ENCODE results near the gene PLEKHA7. TPM values are rescaled to one million over a fixed set of nuclear protein-coding genes. Genes with fewer than 3 reads are reported as not detected.
A peak's percentile ranks its signal among the peaks of the same experiment; 100 is the strongest.
"Not testable (repeated sequence)": the region's sequence is repeated elsewhere in the genome, so short reads cannot be mapped to it uniquely, and the experiment has no call there.

The PLEKHA7 gene
- total and polyA plus RNA-seq, 2 donors from 2014 or later = 24.4 to 65.7 TPM

DNA sequence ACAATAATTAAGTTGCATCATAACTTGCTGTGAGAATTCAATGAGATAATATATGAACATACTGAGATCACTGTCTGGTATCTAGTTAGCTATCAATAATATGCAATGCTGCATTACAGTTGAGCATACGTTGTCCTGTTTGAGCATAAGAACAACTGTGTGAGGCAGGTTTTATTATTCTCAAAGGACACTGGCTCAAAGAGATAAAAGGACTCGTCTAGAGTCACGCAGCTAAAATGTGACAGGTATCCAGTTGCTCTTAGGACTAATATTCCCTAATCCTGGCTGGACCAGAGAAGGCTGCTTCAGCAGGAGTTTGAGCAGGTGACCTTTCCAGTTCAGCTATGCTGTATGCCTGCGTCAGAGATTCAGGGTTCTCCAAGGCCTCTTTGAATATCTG is 92.5 kb downstream of the PLEKHA7 start:
- no peak for FAIRE-seq
- Histone ChIP-seq H3K27ac (ENCODE audit: low read depth in 2 of 2, low read length in 2 of 2) (no peak overlapping the region), H3K9ac (ENCODE audit: low read length in 3 of 3) (no peak overlapping the region), H3K4me3 (ENCODE audit: low read length in 3 of 3) (no peak overlapping the region), H3K36me3 (ENCODE audit: control insufficient read depth in 2 of 3, insufficient read depth in 3 of 3, low read length in 3 of 3) (no peaks in the 10 kb centered on the region), H3K9me3 (ENCODE audit: control insufficient read depth in 2 of 3, insufficient read depth in 1 of 3, low read length in 3 of 3) (no peaks in the 10 kb centered on the region), H3K27me3 (ENCODE audit: control insufficient read depth, insufficient read depth, low read length) (no peaks in the 10 kb centered on the region), H3K4me1 (ENCODE audit: control insufficient read depth in 2 of 3, insufficient read depth in 2 of 3, low read depth in 1 of 3, low read length in 3 of 3) (peaks cover 0 to 34% (median 24%) of the 10 kb centered on the region in 3 donors)
- TF ChIP-seq, protein P1, sequence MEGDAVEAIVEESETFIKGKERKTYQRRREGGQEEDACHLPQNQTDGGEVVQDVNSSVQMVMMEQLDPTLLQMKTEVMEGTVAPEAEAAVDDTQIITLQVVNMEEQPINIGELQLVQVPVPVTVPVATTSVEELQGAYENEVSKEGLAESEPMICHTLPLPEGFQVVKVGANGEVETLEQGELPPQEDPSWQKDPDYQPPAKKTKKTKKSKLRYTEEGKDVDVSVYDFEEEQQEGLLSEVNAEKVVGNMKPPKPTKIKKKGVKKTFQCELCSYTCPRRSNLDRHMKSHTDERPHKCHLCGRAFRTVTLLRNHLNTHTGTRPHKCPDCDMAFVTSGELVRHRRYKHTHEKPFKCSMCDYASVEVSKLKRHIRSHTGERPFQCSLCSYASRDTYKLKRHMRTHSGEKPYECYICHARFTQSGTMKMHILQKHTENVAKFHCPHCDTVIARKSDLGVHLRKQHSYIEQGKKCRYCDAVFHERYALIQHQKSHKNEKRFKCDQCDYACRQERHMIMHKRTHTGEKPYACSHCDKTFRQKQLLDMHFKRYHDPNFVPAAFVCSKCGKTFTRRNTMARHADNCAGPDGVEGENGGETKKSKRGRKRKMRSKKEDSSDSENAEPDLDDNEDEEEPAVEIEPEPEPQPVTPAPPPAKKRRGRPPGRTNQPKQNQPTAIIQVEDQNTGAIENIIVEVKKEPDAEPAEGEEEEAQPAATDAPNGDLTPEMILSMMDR (IDR thresholded peaks at IDR 0.05; ENCODE audit: borderline replicate concordance, extremely low read depth, insufficient read depth) = no peak
- intact Hi-C loops (cut with DNase I) = no loop called here
- no peak for DNase-seq

DNA sequence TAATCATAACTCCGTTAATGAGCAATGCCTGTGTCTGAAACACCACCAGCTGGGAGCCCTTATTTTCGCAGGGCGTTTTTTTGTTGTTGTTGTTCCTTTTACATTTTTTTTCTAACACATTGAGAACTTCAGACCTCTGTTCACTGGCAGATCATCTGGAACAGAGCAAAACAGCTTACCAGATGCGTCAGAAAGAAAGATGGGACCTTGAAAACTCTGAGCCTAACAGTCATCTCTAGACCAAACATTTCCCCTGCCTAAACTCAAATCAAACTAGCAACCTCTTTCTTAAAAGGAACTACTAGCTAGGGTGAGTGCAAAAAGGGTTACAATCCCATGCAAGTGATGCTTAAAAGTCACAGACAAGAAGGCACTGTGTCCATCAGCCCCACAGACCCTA is 93.2 kb downstream of the PLEKHA7 start:
- Histone ChIP-seq H3K27ac (ENCODE audit: low read depth in 2 of 2, low read length in 2 of 2) (no peak overlapping the region), H3K4me3 (ENCODE audit: low read length in 3 of 3) (no peak overlapping the region), H3K36me3 (ENCODE audit: control insufficient read depth in 2 of 3, insufficient read depth in 3 of 3, low read length in 3 of 3) (no peaks in the 10 kb centered on the region), H3K4me1 (ENCODE audit: control insufficient read depth in 2 of 3, insufficient read depth in 2 of 3, low read depth in 1 of 3, low read length in 3 of 3) (peaks cover 0 to 28% (median 21%) of the 10 kb centered on the region in 3 donors), H3K27me3 (ENCODE audit: control insufficient read depth, insufficient read depth, low read length) (no peaks in the 10 kb centered on the region), H3K9ac (ENCODE audit: low read length in 3 of 3) (no peak overlapping the region), H3K9me3 (ENCODE audit: control insufficient read depth in 2 of 3, insufficient read depth in 1 of 3, low read length in 3 of 3) (no peaks in the 10 kb centered on the region)
- no peak for DNase-seq
- intact Hi-C loops (cut with DNase I) = no loop called here
- TF ChIP-seq, protein P1 (IDR thresholded peaks at IDR 0.05; ENCODE audit: borderline replicate concordance, extremely low read depth, insufficient read depth) = no peak
- FAIRE-seq = no peak

DNA sequence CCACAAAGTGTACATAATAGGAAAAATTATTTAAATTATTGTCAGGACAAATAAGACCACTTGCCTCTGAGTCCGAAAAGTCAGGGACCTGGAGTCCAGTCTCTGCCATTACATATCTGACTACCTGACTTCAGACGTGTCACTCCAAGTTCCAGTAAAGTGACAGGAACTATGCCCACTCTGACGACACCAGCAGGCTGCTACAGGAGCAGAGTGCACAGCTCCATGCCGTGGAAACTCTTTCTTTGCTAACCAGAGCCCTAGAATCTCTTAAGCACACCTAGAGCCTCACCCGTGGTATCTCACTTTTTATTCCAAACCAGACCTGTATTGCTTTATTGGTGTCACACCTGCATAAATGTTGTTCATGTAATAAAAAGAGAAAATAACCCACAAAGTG is 93.7 kb downstream of the PLEKHA7 start:
- no peak overlapping the region for H3K27ac ChIP-seq (ENCODE audit: low read depth in 2 of 2, low read length in 2 of 2)
- no peaks in the 10 kb centered on the region for H3K9me3 ChIP-seq (ENCODE audit: control insufficient read depth in 2 of 3, insufficient read depth in 1 of 3, low read length in 3 of 3)
- intact Hi-C loops (cut with DNase I) = no loop called here
- TF ChIP-seq, protein P1 (IDR thresholded peaks at IDR 0.05; ENCODE audit: borderline replicate concordance, extremely low read depth, insufficient read depth) = no peak
- no peaks in the 10 kb centered on the region for H3K27me3 ChIP-seq (ENCODE audit: control insufficient read depth, insufficient read depth, low read length)
- FAIRE-seq (no peak), DNase-seq (no peak)
- H3K4me1 ChIP-seq (ENCODE audit: control insufficient read depth in 2 of 3, insufficient read depth in 2 of 3, low read depth in 1 of 3, low read length in 3 of 3) = peaks cover 0 to 25% (median 20%) of the 10 kb centered on the region in 3 donors
- no peak overlapping the region for H3K4me3 ChIP-seq (ENCODE audit: low read length in 3 of 3)
- no peaks in the 10 kb centered on the region for H3K36me3 ChIP-seq (ENCODE audit: control insufficient read depth in 2 of 3, insufficient read depth in 3 of 3, low read length in 3 of 3)
- H3K9ac ChIP-seq (ENCODE audit: low read length in 3 of 3) = no peak overlapping the region

- peak in 2 of 5 donors; percentile 80 to 81 for DNase-seq
- H3K27ac ChIP-seq (ENCODE audit: low read depth in 2 of 2, low read length in 2 of 2); intact Hi-C loops (cut with DNase I): not testable (repeated sequence)
These were observed 95.6 kb downstream of the PLEKHA7 start for GRCh38 chr11:16918543-16919182.

More at GRCh38 chr11:16918543-16919182, 95.6 kb downstream of the PLEKHA7 start:
- H3K4me1 ChIP-seq (ENCODE audit: control insufficient read depth in 2 of 3, insufficient read depth in 2 of 3, low read depth in 1 of 3, low read length in 3 of 3) = peaks cover 0 to 20% (median 14%) of the 10 kb centered on the region in 3 donors
- H3K36me3 ChIP-seq (ENCODE audit: control insufficient read depth in 2 of 3, insufficient read depth in 3 of 3, low read length in 3 of 3); H3K9me3 ChIP-seq (ENCODE audit: control insufficient read depth in 2 of 3, insufficient read depth in 1 of 3, low read length in 3 of 3); H3K27me3 ChIP-seq (ENCODE audit: control insufficient read depth, insufficient read depth, low read length); H3K9ac ChIP-seq (ENCODE audit: low read length in 3 of 3); FAIRE-seq; H3K4me3 ChIP-seq (ENCODE audit: low read length in 3 of 3): not testable (repeated sequence)
